ENCODE data around the gene NIPAL1.

GRCh38 chr4:48085821-48086589 is 69.4 kb downstream of the NIPAL1 start:
- TF ChIP-seq CTCF (IDR thresholded peaks at IDR 0.05): no peak
- no peak for TF ChIP-seq POLR2A (IDR thresholded peaks at IDR 0.05)

Measured in esophagus squamous epithelium (tissue), 4 donors.